Activated T-helper 1 cell treated with anti-CD3 and anti-CD28 coated beads, Interleukin-2, amount 50 U/mL, for 16 hours (primary cell): ENCODE measurements around the gene CTF1.
A peak's percentile ranks its signal among the peaks of the same experiment; 100 is the strongest.

Source experiments
- DNase-seq, 2 donors: peaks; one replicate each; pipeline ENCODE4 v3.0.0-alpha.2; 2020; ENCODE audit warnings: low read depth in 1 of 2, low spot score in 1 of 2

The CTF1 gene

DNA sequence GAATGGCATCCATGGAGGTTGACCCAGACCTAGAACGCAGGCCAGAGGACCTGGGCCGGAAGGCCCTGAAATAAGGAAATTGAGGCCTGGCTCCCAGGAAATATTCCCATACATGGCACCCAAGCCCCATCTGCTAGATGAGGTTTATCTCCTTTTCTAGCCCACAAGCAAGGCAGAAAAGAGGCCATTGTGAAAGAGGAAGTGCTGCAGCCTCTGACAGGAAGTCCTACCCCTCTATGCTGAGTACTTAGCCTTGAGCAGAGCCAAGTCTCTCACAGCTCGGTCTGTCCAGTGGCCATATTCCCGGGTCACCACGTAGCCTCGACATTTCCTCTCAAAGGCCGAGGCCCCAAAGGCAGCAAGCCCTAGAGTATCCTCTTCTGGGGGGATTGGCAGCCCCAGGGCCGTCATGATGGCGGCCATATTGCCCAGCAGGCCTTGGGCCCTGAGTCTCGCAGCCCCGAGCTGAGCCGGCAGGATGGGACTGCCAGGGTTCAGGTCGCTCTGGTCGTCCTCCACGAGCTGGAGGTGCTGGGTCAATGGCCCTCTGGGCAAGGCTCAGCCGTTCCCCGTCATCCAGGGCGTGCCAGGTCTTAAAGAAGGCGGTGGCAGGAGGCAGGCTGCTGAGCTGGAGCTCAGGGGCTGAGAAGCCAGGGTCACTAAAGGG, 7.8 kb downstream of the CTF1 start:
- DNase-seq: no peak

DNA sequence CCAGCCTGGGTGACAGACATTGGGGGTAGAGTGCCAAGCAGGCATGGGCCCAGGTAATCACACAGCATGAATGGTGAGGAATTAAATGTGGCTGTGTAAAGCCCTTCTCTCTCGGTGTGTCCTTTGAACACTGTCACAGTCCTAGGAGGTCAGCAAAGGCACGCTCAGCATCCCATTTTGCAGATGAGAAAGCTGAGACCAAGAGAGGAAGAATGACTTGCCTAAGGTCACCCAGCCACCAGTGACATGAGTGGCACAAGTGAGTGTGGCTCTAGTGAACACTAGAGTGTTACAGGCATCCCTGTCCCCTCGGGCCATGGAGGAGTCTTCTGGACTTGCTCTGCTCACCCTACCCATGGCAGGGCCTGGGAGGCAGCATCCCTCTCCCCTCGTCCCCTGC, 10.7 kb downstream of the CTF1 start:
- DNase-seq: no peak

DNA sequence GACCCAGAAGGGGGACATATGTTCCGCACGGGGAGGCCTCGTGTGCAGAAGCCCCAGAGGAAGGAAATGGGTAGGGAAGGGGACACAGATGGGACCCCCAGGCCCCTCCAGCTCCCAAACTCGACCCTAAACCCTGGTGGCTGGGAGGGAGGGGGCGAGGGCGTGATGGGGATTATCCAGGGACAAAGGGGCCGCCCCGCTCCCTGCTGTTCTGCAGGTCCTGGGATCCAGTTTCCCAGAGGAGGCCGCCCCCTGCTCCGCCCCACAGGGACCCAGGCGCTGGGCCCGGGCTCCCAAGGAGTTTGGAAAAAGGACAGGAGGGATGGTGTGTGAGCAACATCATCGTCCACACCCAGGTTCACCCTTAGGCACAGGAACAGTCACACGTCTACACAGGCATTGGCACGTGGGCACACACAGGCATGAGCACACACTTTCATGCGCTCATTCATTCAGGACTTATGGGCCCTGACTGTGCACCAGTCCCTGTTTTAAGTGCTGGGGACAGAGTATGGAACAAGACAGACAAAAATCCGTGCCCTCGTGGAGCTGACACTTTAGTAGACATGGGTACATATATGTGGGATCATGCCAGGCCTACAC, 14.1 kb downstream of the CTF1 start:
- no peak for DNase-seq

DNA sequence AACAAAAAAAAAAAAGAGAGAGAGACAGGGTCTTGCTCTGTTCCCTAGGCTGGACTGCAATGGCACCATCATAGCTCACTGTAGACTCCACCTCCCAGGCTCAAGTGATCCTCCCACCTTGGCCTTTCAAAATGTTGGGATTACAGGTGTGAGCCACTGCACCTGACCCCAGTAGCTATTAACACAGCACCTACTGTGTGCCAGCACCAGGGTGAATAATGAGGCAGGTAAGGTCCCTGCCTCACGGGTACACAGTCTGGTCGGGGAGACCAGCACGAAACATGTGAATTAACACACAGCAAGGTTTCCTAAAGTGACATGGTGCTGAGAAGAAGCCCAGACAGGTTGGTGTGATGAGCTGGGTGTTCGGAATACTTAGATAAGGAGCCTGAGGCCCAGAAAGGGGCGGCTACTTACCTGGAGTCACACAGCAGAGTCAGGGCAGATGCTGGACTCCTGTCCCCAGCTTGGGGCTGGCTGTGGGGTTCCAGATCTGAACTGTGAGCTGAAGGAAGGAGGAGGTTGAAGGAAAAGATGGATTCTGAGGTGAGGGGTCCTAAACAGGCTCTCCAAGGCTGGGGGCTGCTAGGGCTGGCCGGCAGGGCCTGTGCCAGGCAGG, 16.5 kb downstream of the CTF1 start:
- no peak for DNase-seq

DNA sequence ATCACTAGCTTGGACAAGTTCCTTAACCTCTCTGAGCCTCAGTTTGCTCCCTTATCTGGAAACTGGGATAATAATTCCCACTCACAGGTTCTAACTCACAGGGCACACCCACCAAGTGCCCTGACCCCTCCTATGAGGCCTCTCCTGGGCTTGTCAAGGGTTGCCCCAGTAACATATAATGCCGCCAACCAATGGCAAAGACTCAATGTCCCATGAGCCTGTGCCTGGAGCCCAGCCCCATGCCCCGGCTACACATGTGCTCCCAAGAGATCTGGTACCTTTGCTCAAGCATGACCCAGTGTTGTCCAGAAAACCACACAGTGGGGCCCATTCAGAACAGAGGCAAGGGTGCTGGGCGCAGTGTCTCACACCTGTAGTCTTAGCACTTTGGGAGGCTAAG, 18.4 kb downstream of the CTF1 start:
- no peak for DNase-seq

DNA sequence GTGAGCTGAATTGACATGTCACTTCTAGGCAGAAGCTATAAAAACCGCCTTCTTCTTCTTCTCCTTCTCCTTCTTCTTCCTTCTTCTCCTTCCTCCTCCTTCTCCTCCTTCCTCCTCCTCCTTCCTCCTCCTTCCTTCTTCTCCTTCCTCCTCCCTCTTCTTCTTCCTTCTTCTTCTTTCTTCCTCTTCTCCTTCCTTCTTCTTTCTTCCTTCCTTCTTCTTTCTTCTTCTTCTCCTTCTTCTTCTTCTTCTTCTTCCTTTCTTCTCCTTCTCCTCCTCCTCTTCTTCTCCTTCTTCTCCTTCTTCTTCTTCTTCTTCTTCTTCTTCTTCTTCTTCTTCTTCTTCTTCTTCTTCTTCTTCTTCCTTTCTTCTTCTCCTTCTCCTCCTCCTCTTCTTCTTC, 22.2 kb downstream of the CTF1 start:
- no peak for DNase-seq

DNA sequence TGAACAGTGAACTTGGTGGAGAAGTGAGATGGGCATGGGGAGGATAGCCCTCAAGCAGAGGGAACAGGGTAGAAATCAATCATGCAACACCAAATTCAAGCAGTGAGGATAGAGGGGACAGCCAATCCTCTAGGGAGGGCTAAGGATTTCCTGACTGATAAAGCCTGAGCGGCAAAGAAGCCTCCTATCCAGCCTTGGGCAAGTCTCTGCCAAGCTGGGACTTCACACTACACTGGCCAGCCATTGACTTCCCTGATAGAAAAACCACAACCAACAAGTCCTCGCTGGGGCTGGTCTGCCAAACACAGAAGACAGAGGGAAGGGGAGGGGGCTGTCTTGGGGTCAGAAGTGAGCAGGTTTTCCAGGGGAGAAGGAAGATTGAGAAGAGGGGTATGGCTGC, 24.5 kb downstream of the CTF1 start:
- DNase-seq: no peak

DNA sequence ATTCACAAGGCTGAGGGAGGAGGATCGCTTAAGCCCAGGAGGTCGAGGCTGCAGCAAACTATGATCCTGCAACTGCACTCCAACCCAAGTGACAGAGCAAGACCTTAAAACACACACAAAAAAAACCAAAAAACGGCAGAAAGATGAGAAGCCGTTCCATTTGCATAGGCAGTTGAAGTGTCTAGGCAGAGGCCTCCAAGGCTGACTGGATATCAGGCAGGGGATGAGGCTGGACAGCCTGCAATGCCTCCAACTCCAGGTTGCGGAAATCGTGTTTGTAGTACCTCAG, 25.0 kb downstream of the CTF1 start:
- DNase-seq: no peak

DNA sequence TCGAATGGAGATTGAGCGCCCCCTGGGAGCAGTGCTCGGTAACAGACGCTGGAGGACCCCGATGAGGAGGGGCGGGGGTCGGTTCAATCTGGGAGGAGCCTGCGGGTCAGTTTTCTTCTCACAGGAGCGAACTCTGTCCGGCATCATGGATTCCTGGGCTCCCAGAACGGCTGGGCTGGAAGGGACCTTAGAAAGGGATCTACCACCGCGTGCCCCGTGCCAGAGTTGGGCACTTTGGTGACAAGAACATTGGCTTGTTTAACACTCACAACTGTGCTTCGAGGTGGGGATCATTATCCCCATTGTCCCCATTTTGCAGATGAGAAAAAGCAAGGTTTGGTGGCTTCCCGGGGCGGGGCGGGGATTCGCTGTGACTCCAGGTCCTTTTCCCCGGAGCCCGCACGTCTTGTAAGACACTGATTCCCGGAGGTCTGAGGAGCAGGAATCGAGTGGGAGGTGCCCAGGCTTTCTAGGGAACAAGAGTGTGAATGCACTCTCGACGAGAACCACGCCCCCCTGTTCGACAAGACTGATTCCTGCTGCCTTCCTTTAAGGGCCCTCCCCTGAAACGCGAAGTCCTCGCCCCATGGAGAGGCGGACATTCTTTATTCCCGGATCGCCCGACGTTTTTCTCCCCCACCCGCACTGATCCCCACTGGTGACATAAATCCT, 25.5 kb downstream of the CTF1 start:
- DNase-seq: peak; percentile 76 to 78

DNA sequence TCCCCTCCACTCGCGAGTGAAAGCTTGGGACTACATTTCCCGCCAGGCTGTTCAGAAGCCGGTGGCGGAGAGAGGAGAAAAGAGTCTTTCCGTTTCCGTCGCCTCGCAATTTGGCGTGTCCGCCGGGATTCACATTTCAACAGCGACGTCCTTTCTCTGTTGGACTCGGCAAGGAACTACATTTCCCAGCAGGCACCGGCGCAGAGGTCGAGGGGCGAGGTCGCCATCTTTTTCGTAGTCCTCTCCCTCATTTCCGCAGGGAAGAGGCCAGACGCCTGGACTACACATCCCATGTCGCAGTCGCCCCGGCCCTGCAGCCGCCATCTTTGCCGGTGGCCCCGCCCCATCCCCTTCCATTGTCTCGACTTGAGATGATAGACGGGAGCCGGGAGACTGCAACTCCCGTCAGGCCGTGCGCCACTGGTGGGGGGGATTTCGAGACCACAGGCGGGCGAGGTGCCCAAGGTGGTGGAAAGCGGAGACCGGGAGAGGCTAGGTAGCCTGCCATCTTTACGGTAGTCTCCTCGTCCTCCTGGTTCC, 26.1 kb downstream of the CTF1 start:
- peak; percentile 97 to 99 for DNase-seq

DNA sequence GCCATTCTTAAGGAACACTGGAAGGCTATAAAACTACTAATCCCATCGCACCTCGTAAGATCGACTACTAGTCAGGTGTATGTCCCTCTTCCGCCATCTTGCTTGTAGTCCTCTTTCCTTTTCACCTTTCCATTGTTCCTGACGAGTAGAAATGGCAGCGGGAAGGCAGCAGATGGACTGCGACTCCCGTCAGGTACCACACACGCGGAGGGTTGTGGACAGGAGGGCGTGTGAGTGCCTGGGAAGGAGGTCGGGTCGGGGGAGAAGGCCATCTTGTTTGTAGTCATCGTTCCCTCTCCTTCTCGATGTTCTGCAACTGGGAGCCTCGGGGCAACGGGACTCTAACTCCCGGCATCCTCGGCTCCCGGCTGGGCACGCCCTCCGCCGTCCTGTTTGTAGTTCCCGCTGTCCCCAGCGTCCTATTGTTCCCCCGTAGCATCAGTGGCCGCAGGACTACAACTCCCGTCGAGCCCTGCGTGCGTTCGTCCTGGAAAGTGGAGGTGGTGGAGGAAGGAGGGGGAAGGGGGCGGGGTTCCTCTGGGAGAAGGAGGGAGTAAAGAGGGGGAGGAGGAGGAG, 26.6 kb downstream of the CTF1 start:
- DNase-seq: peak; percentile 83 to 93

DNA sequence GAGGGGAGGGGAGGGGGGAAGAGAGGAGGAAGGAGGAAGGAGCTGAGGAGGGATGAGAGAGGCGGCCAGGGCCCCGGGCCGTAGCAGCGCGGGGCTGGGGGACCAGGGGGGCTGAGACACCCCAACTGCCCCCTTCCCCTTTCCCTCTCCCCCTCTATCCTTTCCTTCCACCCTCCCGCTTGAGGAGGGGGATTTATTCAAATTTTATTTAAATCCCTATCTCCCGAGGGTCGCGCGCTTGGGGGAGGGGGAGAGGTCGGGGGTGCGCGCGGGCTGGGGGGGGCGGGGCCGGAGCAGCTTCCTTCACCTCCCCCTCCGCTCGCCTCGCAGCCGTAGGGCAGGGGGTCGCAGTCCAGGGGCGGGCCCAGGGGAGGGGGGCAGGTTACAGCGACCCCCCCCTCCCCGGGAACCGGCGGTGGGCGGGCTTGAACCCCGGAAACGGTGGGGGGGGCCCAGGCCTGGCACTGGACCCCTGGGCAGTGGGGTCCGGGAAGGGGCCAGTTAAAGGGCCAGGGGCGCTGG, 27.2 kb downstream of the CTF1 start, which contains the start of gene FBXL19:
TSS of gene FBXL19 (plus strand) at position 19 of the 522 bp plus-strand sequence. CDS start 2,183 bp downstream, outside the sequence.
- DNase-seq: no peak

DNA sequence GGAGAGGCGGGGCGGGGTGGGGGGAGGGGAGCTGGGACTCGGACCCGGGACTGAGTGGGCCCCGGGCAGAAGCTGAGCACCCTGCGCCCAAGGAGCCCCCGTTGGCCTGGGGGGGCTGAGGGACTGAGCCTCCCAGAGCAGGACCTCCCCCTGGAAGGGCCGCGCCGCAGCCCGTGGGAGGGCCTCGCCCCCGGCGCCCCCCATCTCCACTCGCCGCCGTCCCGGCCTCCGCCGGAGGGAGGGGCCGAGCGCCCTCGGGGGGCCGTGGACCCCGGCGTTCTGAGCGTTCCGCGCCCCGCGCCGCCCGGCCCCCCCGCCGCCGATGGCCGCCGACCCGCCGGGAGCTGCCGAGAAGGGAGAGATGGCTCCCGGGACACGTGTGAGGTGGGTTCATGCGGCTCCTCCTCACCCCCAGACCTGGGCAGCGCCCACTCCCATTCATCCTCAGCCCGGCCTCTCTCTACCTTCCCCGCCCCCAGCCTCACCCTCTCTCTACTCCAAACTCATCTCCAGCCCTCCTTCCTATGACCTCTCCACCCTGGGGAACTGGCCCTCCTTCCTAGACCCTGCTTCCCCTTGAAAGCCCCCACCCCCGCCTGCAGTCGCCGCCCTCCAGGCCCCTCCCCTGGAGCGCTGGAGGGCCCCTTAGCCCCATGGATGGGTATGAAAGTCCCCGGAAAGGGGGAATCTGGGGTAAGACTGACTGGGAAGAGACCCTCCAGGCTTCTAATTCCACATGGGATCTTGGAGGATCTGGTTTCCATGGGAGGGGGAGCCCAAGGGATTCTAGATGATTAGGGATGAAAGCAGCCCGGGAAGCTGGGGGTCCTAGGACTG, 27.9 kb downstream of the CTF1 start:
- DNase-seq: no peak

DNA sequence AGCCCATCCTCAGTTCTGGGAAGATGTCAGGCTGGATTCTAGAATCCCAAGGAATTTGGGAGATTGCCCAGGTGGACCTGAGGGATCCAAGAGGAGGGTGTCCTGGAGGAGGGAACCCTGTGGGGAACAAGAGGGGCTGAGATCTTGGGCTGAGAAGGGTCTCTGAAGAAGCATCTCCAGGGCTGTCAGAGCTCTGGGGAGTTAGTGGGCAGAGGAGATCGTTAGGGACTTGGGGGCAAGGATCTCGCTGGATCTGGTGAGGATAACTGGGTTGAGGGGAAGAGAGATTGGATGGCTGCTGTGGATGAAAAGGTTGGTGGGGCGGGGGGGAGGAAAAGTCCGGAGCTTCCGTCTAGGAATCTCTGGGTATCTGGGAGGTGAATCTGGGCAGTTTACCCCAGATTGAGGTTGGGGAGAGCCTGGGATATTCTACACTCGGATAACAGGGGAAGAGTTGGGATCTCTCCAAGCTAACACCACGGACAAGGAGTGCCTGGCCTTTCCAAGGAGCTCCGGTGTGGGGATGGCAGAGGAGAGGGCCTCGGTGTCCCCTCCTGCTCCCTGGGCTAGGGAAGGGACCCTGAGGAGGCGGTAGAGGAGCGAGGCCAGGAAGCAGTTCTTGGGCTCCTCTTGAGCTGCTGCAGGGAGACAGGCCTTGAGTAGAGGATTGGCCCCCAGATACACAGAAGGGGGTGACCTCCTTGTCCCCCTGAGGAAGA, 28.7 kb downstream of the CTF1 start:
- DNase-seq: no peak

DNA sequence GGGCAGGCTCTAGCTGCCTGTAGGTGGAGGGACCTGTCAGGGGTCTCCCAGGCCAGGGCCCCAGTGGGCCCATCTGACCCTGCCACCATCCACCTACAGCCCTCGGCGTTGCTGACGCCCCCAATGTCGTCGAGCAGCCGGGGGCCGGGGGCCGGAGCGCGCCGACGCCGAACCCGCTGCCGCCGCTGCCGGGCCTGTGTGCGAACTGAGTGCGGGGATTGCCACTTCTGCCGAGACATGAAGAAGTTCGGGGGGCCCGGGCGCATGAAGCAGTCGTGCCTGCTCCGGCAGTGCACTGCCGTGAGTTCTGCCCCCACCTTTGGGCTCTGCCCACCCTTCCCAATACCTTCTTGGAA, 29.2 kb downstream of the CTF1 start:
- no peak for DNase-seq

DNA sequence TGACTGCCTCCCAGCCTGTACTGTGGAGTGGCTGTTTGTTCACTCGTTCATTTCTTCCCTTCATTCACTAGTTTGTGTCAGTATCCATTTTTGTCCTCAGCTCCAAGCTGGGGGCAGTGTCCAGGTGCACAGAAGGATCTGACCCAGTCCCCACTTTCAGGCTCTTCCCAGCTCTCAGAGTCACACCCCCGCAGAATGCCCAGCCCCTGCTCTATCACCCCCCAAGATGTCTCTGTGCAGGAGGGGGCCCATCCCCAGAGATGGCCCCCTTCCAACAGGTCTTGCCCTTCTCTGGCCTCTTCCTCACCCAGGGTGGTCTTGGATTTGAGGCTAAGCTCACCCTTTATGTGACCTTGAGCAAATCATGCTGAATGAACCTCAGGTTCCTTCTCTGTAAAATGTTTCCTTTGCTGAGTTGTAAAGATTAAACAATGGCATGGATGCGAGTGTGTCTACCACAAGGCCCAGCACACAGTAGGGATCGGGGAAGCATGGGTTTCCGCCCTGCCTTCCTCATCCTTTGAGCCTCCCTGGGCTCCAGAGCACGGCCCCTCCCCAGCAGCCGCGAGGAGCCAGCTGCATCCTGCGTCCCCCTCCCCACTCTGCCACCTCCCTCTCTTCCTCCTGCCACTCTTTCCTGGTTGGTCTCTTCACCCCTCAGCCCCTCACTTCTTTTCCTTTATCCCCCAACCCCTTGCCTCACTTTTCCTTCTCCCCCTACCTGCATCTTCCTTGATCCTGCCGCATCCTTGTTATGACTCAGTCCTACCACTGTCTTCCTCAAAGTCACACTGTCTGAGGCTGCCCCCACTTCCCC, 29.8 kb downstream of the CTF1 start:
- no peak for DNase-seq

DNA sequence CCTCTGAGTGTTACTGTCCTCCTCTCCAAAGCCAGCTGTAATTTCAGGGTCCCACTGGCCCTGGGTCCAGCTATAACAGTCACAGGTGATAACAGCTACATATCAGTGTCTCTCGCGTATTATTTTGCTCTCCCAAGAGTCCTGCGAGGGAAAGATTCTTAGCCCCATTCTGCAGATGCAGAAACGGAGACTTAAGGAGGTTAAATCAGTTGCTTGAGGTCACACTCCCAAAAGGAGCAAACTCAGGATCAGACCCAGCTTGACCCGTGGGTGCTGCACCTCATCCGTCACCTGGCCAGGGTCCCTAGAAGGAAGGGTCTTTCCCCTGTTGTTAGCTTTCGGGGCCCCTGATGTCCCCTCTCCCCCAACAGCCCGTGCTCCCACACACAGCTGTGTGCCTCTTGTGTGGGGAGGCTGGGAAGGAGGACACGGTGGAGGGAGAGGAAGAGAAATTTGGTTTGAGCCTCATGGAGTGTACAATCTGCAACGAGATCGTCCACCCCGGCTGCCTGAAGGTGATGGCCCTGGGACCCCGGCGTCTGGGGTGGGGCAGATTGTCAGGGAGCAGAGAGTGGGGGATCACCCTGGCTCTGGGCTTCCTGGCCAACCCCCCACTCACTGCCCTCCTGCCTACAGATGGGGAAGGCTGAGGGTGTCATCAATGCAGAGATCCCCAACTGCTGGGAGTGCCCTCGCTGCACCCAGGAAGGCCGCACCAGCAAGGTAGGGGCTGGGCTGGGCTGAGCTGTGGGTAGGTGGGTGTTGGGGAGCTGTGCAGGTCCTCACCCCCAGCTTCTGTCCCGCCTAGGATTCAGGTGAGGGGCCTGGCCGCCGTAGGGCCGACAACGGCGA, 30.7 kb downstream of the CTF1 start:
- DNase-seq: no peak

DNA sequence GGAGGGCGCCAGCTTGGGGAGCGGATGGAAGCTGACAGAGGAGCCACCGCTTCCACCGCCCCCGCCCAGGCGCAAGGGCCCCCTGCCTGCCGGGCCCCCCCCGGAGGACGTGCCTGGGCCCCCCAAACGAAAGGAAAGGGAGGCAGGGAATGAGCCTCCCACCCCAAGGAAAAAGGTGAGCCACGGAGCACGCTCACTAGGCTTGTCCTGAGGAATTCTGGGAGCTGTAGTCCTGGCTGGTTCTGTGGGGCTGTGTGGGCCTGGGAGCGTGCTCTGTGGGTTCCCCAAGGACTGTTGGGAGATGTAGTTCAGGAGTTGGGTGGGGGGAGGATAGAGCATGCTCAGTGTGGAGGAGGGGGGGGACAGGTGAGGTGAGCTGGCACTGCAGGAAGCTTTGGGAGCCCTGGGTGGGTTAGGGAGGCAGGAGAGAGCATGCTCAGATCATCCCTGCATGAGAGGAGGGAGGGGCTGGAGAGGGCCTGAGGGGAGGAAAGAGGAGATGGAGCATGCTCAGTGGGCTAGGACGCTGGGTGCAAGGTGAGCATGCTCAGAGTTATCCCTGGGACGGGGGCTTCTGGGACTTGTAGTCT, 31.5 kb downstream of the CTF1 start:
- no peak for DNase-seq
